Glutamatergic neuron (in vitro differentiated cells): ENCODE data around the gene RNF141. TPM values are rescaled to one million over a fixed set of nuclear protein-coding genes. Genes with fewer than 3 reads are reported as not detected.

ENCODE experiments used
- DNase-seq: peaks from one replicate; pipeline ENCODE4 v3.0.0; 2022
- H3K27ac Mint-ChIP-seq: one replicate; pipeline ENCODE4 v1.8.0; 2020; ENCODE audit warnings: mild to moderate bottlenecking, mixed read lengths, inconsistent platforms; ENCODE audit not compliant: unreplicated experiment
- H3K27me3 Mint-ChIP-seq: one replicate; pipeline ENCODE4 v1.8.0; 2020; ENCODE audit warnings: mild to moderate bottlenecking, moderate library complexity, mixed read lengths, inconsistent platforms; ENCODE audit not compliant: unreplicated experiment
- H3K36me3 Mint-ChIP-seq: one replicate; pipeline ENCODE4 v1.8.0; 2020; ENCODE audit warnings: mild to moderate bottlenecking, mixed read lengths, inconsistent platforms; ENCODE audit not compliant: unreplicated experiment
- H3K4me1 Mint-ChIP-seq: one replicate; pipeline ENCODE4 v1.8.0; 2020; ENCODE audit warnings: mild to moderate bottlenecking, low read depth, mixed read lengths, inconsistent platforms; ENCODE audit not compliant: unreplicated experiment
- H3K4me3 Mint-ChIP-seq: one replicate; pipeline ENCODE4 v1.8.0; 2020; ENCODE audit warnings: mild to moderate bottlenecking, mixed read lengths, inconsistent platforms; ENCODE audit not compliant: unreplicated experiment
- H3K9me3 Mint-ChIP-seq: one replicate; pipeline ENCODE4 v1.8.0; 2020; ENCODE audit warnings: mild to moderate bottlenecking, moderate library complexity, mixed read lengths, inconsistent platforms; ENCODE audit not compliant: unreplicated experiment
- CTCF ChIP-seq: fragments of 200-600 bp; sonication (generic); IDR thresholded peaks from one replicate; pipeline ENCODE4 v1.5.0; 2021; ENCODE audit not compliant: partially characterized antibody, unreplicated experiment
- total RNA-seq: library from RNA; stranded (reverse); fragmentation: NEBNext Ultra II Directional; extraction: Animal tissue kit (Norgen Biotek cat#: 25700); gene quantifications from one replicate; pipeline ENCODE4 v1.2.1, GENCODE V29; 2021; ENCODE audit not compliant: unreplicated experiment

RNF141 gene
- total RNA-seq, 1 donor from 2014 or later = 14.2 TPM

- Mint-ChIP-seq H3K4me3 (no peak overlapping the region), H3K27me3 (no peaks in the 10 kb centered on the region), H3K27ac (no peak overlapping the region), H3K36me3 (no peaks in the 10 kb centered on the region), H3K4me1 (peaks cover 8% of the 10 kb centered on the region), H3K9me3 (peaks cover 6% of the 10 kb centered on the region)
- no peak for DNase-seq
- no peak for TF ChIP-seq CTCF
Measured at GRCh38 chr11:10537600-10537999, 3.4 kb downstream of the RNF141 start.

- H3K9me3 Mint-ChIP-seq = no peaks in the 10 kb centered on the region
- no peaks in the 10 kb centered on the region for H3K36me3 Mint-ChIP-seq
- no peaks in the 10 kb centered on the region for H3K4me1 Mint-ChIP-seq
- no peak for DNase-seq
- no peak overlapping the region for H3K4me3 Mint-ChIP-seq
- H3K27me3 Mint-ChIP-seq = no peaks in the 10 kb centered on the region
- no peak for TF ChIP-seq CTCF
- no peak overlapping the region for H3K27ac Mint-ChIP-seq
Measured at GRCh38 chr11:10534316-10534715, 6.7 kb downstream of the RNF141 start.

GRCh38 chr11:10533323-10533722, 7.7 kb downstream of the RNF141 start:
- Mint-ChIP-seq H3K4me3 (no peak overlapping the region), H3K36me3 (no peaks in the 10 kb centered on the region), H3K27me3 (no peaks in the 10 kb centered on the region), H3K4me1 (no peaks in the 10 kb centered on the region), H3K9me3 (no peaks in the 10 kb centered on the region), H3K27ac (no peak overlapping the region)
- DNase-seq = no peak
- no peak for TF ChIP-seq CTCF

GRCh38 chr11:10532526-10532925, 8.5 kb downstream of the RNF141 start:
- no peaks in the 10 kb centered on the region for H3K4me1 Mint-ChIP-seq
- no peak overlapping the region for H3K4me3 Mint-ChIP-seq
- H3K9me3 Mint-ChIP-seq = no peaks in the 10 kb centered on the region
- H3K36me3 Mint-ChIP-seq = no peaks in the 10 kb centered on the region
- DNase-seq = no peak
- no peak overlapping the region for H3K27ac Mint-ChIP-seq
- H3K27me3 Mint-ChIP-seq = no peaks in the 10 kb centered on the region
- no peak for TF ChIP-seq CTCF

GRCh38 chr11:10529279-10529678, 11.7 kb downstream of the RNF141 start:
- H3K27ac Mint-ChIP-seq = no peak overlapping the region
- H3K36me3 Mint-ChIP-seq = no peaks in the 10 kb centered on the region
- TF ChIP-seq CTCF = no peak
- H3K4me3 Mint-ChIP-seq = no peak overlapping the region
- DNase-seq = no peak
- no peaks in the 10 kb centered on the region for H3K9me3 Mint-ChIP-seq
- no peaks in the 10 kb centered on the region for H3K4me1 Mint-ChIP-seq
- H3K27me3 Mint-ChIP-seq = no peaks in the 10 kb centered on the region
